ENCODE data around the gene LCN9.
"Not testable (repeated sequence)": the region's sequence is repeated elsewhere in the genome, so short reads cannot be mapped to it uniquely, and the experiment has no call there.

Gene LCN9, protein sequence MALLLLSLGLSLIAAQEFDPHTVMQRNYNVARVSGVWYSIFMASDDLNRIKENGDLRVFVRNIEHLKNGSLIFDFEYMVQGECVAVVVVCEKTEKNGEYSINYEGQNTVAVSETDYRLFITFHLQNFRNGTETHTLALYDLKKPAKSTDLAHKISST

GRCh38 chr9:135662758-135663450 is at the start of gene LCN9:
Gene LCN9 (plus strand): TSS chr9:135663309. CDS start chr9:135663322, 13 bp downstream.
- no peak for DNase-seq

GRCh38 chr9:135613946-135614805 is 48.9 kb upstream of the LCN9 start:
- DNase-seq = no peak

DNA sequence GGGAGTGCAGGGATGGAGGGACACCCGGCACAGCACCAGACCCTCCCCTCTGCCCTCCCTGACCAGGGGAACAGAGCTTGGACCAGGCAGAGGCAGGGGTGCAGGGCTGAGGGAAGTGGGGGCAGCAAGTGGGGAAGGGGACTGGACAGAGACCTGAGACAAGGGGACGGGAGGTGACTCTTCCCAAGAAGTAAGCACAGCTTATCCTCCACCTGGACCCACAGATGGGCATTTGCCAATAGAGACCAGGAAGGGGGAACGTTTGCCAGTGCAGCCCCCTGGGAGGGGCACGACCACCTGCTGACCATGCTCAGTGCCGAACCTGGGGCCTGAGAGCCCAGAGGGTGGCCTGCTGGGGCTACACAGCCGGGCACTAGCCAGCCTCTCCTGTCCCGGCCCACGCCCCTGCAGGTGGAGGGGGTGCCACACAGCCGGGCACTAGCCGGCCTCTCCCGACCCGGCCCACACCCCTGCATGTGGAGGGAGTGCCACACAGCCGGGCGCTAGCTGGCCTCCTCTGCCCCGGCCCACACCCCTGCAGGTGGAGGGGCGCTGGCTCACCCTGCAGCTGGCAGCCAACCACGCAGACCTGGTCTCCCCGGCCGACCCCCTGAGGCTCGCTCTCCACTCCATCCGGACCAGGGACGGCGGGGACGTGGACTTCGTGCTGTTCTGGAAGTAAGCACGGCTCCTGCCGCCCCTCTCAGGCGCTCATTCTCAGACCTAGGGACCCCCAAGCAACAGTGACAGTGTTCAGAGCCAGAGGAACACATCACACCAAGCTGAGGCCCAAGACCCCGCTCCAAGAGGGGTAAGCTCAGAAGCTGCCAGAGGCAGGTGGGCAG is 48.1 kb upstream of the LCN9 start:
- DNase-seq = no peak

DNA sequence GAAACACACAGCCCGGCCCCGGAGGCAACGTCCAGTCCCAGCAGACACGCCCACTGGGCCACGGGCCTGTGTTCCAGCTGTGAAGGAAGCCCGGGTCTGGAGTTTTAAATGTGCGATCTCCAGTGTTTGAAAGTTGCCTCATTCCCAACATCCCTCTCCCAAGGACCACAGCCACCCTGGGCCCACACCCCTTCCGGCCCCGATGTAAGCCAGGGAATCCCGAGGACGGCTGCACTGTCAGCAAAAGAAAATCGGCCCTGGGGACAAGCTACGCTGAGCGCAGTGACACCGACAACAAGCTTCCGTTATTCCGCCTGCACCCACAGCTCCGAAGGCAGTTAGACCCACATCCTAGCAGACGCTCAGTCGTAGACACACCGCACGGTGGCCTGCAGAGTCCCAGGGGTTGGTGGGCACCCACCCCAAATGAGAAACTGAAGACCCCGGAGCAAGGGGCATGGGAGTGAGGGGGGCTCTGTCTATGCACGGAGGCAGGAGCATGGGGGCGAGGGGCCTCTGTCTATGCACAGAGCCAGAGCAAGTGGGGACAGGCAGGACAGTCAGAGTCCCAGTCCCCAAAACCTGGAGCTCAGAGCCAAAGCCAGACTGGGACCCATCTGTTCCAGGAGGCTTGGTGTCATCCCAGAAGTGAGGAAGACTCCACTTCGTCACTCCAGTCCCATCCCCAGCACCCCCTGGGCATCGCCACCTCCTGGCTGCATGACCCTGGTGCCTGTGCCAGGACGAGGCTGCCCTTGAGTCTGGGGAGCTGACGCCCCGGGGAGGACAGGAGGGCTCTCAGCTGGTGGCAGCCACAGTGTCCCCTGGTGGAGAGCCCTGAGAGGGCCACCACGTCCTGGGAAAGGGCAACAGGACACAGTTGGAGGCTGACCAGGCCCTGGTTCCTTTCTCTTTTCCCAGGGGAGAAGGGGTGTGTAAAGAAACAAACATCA is 47.2 kb upstream of the LCN9 start:
- no peak for DNase-seq

- no peak for DNase-seq
Observed at GRCh38 chr9:135616619-135617537, 46.2 kb upstream of the LCN9 start.

- DNase-seq = no peak
Observed at GRCh38 chr9:135617538-135617900, 45.6 kb upstream of the LCN9 start.

- DNase-seq = no peak
Observed at GRCh38 chr9:135617991-135618411, 45.1 kb upstream of the LCN9 start.

DNA sequence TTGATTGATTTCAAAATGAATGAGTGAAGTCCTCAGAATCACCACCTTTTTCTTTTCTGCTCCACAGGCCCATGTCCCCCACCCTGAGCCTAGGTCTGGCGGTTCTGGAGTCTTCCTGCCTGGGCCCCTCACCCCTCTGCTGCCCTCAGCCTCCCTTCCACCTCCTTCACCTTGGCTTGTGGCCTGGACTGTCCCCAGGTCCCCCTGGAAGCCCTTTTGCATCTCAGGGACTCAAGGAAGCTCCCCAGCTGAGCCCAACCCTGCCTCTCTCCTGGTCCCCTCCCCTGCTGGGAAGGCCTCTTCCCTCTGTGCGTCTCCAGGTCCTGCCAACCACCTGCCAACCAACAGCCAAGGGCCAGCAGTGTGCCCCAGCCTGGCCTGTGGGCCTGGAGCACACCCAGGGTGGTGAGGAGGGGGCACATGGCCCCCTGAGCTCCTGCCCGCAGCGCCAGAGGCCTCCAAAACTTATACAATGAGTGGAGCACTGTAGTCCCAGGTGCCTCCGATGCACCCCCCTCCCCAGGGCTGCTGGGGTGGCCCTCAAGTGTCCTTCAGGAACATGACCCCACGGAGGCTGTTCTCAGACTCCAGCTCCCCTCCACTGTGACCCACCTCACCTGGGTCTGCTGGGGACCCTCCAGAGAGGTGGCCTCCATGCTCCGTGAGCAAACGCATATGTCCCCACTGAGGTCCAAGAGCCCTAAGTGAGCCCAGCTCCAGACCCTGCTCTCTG is 44.1 kb upstream of the LCN9 start:
- no peak for DNase-seq

GRCh38 chr9:135619599-135619886 is 43.6 kb upstream of the LCN9 start:
- DNase-seq = no peak

DNA sequence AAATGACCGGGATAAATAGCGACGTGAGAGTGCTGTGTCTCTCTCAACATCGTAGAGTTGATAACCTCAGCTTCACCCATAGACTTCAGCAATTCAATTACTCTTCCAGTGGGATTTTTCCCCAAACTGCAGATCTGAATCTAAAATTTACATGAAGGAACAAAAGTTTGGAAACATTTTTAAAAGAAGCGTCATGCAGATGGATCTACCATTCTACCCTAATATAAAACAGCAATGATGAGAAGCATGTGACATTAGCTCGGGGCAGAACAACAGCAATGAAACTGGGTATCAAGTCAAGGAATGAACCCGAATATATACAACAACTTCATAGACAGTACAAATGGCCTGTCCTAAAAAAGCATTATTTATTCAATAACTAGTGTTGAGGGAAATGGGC is 42.6 kb upstream of the LCN9 start:
- no peak for DNase-seq

- DNase-seq = no peak
Observed at GRCh38 chr9:135622415-135623020, 40.6 kb upstream of the LCN9 start.

GRCh38 chr9:135624282-135624681 is 38.8 kb upstream of the LCN9 start:
- DNase-seq = no peak

DNA sequence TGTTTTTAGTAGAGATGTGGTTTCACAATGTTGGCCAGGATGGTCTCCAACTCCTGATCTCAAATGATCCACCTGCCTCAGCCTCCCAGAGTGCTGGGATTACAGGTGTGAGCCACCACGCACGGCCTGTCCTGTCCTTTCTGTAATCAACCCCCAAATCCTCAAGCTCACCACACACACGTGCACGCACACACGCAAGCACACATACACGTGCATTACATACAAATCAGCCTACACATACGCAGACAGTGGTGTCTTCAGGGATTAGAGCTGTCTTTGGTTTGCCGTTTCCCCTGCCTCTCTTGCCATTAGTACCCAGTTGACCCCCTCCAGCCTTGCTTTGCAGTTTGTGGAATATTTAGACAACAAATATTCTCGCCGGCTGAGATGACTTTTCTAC is 30.3 kb upstream of the LCN9 start:
- no peak for DNase-seq

DNA sequence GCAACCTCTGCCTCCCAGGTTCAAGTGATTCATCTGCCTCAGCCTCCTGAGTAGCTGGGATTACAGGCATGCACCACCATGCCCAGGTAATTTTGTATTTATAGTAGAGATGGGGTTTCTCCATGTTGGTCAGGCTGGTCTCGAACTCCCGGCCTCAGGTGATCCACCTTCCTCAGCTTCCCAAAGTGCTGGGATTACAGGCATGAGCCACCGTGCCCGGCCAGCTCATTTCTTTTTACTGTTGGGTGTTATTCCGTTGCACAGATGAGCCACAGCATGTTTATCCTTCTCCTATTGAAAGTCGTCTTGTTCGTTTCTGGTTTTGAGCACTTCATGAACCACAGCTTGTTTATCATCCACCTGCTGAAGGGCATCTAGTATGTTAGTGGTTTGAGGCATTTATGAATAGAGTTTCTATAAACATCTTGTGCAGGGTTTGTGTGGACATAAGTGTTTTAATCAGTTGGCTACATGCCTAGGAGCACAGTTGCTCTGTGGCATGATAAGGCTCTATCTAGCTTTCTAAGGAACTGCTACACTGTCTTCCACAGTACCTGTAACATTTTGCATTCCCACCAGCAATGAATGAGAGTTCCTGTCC is 26.1 kb upstream of the LCN9 start:
- not testable (repeated sequence) for DNase-seq

DNA sequence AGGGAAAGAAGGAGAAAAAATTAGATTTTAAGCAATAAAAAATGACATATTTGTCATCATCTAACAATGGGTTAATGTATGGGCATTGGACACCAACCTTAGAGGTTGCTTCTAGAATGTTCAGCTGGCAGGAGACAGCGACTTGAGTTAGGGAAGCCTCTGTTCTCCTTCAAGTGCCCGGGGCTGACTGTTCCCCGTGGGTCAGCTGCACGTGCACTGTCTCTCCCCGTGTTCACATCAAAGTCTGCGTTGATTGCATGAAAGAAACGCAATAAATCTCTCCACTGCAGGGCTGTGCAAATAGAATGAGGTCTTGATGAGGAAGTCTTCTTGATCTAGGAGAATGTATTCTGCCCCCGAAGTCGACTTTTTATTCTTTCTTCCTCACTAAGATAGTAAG is 23.9 kb upstream of the LCN9 start, which contains the start of gene GLT6D1:
GLT6D1 (minus strand) TSS at position 345 of the 400 bp plus-strand sequence. CDS start 353 bp downstream, outside the sequence.
- DNase-seq = no peak

GRCh38 chr9:135641047-135641446 is 22.1 kb upstream of the LCN9 start:
- no peak for DNase-seq

DNA sequence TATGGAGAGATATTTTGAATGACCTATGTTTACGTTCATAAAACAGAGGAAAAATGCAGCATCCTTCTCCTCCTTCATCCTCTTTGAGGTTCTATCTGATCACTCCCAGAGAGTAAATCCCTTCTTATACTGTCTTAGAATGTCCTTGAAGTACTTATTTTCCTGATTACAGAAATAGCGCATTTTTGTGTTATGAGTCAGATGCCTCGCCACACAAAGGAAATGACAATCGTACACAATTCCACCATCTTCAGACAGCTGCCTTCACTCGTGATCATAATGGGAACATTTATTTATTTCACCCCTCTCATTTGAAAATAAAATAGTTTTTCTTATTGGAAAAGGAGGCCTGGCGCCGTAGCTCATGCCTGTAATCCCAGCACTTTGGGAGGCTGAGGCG is 21.4 kb upstream of the LCN9 start:
- DNase-seq = no peak

DNA sequence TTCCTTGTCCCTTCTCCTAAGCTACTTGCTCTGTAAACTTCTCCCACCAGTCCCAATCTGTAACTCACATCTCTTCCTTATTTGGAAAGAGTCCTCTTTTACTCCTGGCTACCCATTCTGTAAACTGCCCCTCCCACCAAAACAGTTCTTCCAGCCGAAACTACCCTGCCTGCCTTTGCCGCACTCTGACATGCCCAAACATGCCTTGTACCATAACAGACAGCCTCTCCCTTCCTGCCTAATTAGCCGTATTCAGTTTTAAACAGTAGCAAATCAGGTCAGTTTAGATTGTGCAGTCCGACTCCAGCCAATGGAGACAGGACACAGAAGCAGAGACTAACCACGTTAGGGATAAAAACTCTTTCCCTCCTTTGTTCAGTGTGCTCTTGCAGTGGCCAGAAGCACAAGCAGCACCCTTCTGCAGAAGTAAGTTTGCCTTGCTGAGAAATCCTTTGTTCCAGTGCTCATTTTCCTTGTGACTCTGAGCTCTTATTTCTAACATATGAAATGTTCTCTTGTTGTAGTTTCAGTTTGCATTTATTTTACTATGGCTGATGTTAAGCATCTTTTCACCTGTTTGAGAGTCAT is 18.4 kb upstream of the LCN9 start:
- DNase-seq = no peak

GRCh38 chr9:135647884-135648283 is 15.2 kb upstream of the LCN9 start:
- no peak for DNase-seq
